Medulla oblongata (tissue), 1 donor: ENCODE results near the gene NKPD1.

Source experiments
- DNase-seq: peaks from one replicate; pipeline ENCODE4 v3.0.0-alpha.2; 2015; ENCODE audit errors: extremely low spot score

NKPD1 gene

DNA sequence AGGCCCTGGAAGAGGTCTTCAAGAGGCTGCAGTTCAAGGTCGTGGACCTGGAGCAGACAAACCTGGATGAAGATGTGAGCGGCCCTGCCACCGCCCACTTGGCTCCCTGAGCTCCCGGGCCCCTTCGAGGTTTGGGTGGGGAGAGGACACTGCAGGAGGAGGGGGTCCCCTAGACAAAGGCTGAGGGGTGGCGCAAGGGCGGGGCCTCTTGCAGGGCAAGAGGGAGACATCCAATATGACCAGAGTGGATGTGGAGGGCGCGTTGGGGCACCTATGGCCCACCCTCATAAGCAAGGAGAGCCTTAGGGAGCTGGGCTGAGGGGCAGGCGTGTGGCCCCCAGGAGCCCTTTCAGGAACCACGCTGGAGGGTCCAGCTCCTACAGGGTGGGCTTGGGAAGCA lies 20.2 kb downstream of the NKPD1 start:
- no peak for DNase-seq

DNA sequence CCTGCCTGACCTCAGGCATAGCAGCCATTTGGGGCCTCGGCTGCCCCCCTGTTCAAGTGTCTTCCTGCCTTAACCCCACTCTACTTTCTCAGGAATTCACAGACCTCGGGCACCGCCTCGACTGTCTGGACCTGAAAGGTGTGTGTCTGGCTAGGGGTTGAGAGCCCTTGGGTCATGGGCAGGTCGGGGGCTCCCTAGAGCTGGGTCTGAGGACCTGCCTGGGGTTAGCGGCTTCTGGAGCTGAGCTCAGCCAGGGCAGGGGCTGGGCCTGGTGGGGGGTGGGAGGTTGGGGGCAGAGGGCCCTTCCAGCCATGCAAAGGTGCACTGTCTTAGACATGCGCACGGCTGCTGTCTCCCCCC lies 20.7 kb downstream of the NKPD1 start:
- no peak for DNase-seq

DNA sequence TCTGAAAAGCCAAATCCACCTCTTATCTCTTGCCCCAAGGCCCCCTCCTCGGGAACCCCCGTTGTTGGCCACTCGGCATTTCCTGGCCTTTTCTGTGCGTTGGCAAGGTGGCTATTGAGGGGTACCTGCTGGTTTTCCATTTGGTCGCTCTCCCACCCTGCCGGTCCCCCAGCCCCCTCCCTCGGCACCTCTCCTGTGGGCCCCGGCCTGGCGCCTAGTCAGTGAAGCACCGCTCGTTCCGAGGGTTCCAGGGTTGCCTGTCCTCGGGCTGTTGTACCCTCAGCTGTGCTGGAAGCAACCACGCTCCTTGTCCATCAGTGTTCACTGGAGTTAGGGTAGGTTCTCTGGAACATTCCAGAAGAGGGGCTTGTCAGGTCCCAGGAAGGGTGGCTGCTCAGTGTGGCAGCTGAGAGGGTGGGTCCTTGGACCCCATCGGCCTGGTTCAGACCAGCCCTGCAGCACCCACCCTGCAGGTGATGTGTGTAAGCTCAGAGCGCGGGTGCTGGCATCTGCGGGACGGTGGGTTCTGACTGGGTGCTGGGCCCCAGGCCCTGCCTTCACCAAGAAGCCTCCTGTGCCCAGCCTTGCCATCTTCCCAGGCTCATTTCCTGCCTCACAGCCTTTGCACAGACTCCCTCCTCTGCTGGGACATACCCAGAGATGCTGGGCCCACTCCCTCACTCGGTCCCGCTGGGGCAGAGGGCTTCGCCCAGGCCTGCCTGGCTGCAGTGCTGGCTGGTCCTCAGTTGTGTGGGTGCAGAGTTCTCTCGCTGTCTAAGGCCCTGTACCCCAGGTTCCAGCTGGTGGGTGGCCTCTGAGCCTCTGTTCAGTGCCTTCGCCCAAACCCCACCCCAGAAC lies 21.3 kb downstream of the NKPD1 start:
- no peak for DNase-seq

DNA sequence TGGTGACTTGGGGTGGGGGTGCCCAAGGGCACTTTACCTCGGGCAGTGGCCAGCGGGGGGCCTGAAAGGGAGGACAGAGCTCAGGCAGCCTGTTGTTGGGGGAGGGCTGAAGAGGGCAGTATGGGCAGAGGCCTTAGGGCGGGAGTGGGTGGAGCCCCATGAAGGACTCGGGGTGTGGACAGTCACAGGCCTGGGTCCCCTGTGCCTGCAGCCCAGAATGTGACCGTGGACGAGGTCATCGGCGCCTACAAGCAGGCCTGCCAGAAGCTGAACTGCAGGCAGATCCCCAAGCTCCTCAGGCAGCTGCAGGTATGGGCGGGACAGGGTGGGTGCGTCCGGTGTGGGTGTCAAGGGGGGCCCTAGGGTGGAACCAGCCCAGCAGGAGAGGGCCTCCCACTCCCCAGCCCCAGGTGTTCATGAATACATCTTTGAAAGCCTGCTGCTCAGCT lies 22.5 kb downstream of the NKPD1 start:
- DNase-seq: no peak

DNA sequence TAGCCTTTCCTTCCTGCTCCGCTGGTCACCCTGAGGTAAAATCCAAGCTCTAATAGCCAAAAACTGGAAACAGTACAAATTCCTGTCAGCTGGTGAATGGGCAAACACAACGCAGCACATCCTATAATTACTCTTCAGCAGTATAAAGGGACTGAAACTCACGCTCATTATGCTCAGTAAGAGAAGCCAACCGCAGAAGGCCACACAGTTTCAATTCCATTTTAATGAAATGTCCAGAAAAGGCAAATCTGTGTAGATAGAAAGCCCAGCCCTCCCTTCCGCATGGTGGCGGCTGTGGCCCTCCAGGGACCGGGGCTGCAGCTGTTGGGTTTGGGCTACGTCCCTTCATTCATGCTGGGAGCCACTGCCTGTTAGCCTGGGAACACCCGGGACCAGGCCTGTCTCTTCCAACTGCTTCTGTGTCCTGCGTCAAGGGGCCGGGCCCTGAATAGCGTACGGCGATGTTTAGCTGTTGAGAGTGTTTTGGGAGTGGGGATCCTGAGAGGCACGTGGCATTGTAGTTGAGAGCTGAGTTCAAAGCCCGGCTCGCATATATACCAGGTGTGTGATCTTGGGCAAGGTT lies 23.5 kb downstream of the NKPD1 start:
- DNase-seq: peak; percentile 18

DNA sequence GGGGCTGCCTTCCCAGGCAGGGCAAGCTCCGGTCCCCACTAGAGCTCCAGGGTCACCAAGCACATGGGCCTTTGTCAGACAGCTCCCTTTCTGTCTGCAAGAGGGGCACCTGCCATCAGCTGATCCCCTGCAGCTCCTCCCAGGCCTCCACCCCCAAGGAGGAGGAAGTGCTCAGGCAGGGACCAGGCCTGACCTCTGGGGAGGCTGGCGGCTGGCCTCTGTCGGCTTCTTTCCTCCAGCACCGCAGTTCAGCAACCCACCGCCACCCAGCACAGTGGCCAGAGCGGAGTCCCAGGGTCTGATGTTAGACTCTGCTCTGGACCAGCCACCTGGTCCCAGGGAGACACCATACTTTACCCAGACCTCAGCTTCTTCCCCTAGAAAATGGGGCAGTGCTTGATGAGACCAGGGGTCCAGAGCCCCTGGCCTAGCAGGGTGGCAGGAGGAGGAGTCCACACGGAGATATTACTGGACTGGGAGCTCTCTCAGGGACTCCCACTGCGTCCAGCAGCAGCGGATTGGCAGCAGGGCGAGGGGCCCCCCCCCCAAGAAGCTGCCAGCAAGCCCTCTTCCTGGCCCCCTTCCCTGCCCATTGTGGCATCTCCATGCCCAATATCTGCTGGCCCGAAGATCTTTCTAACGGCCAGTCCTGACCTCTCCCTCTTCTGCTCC lies 24.1 kb downstream of the NKPD1 start:
- no peak for DNase-seq

DNA sequence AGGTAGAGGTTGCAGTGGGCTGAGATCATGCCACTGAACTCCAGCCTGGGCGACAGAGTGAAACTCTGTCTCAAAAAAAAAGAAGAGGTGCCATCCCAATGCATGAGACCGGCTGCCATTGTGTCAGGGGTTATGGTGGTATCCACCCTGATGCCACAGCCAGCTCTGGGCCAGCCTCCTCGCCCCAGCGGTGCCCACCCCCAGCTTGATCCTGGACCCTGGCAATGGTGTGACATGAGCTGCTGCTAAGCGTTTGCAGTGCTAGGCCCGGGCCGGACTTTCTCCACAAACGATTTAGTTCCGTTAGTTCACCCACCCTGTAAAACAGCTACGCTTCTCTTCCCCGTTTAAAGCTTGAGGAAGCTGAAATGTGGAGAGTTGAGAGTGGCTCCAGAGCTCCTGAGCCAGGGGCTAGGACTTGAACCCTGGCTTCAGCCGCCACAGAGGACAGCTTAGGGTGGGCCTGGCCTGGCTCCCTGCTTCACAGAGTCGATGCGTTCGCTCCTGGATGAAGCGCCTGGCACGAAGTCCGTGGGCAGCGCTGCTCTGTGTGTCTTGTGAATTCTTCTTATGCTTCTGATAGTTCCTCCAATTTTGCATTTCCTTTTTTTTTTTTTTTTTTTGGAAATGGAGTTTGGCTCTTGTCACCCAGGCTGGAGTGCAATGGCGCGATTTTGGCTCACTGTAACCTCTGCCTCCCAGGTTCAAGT lies 25.5 kb downstream of the NKPD1 start:
- no peak for DNase-seq

DNA sequence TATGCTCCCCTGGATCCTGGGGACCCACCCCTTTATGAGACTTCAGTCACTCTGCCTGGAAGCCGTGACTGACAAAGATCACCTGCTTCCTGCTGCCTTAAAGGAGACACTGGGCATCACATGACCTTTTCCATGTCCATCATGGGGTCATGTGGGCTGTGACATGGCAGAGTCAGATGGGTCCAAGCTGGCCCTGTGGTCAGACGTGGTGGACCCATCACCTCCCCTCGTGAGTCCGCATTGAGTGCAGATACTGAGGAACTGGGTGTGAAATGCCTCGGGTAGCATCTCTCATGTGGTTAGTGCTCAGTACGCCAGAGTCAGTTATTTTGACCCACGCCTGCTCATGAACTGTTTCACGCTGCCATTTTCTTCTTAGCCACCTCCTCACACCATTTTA lies 27.1 kb downstream of the NKPD1 start:
- no peak for DNase-seq

DNA sequence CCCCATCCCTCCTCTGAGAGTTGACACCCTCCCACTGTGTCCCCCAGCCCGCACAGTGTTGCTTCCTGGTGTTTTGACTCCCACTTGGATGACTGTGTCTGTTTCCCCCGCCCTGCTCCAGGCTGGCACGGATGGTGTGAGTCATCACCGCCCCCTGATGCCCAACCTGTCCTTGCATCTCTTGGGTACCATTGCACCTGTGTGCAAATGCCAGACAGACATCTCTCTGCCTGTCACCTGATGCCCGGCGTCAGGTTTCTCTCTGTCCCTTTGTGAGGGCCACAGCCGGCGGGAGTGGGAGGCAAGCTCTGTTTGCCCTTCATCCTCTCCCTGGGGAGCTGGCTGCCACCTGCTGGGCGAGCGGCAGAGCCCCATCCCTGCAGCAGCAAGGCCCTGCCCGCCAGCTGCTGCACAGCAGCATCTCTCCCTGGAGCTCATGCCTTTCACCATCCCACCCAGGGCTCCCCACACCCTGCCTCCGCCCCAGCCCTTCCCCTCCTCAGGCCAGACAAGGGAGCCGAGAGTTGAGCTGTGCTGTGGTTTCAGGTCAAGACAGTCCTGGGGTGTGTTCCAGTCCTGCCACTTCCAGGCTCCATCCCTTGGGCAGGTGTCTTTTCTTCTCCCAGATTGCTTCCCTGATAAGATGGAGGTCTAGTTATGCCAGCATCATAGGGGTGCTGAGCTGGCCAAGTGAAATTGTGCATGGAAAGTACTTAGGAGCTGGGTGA lies 29.7 kb downstream of the NKPD1 start:
- DNase-seq: no peak

DNA sequence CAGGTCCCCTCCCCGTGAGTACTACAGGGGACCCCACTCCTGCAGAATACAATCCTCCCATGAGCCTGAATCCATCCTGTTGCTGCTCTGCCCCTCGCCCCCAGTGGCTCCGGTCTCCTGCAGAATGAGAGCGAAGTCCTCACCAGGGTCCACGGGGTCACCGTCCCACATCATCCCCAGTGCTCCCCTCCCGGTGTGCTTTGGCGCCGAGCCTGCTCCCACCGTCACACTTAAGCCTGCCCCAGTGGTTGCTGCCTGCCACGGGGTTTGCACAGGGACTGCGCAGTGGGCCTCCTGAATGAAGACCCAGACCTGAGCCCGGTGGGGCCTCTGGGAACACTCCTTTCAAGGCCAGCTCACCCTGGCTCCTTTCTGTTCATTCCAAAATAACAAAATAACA lies 30.5 kb downstream of the NKPD1 start:
- no peak for DNase-seq

DNA sequence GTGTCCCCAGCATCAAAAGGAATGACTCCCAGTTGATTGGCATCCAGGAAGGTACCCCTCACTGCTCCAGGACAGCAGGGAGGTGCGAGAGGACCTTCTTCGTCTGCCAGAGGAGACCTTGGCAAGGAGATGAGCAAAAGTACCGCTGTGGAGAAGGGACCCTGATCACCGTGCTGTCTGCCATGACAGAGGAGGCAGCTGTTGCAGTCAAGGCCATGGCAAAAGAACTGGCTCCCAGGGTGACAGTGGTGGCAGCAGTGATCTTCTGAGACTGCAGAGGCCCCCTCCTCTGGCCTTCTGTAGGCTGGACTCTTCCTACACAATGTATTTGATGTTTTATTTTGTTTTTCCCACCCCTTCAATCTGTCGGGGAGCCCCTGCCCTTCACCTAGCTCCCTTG lies 32.0 kb downstream of the NKPD1 start:
- DNase-seq: no peak

DNA sequence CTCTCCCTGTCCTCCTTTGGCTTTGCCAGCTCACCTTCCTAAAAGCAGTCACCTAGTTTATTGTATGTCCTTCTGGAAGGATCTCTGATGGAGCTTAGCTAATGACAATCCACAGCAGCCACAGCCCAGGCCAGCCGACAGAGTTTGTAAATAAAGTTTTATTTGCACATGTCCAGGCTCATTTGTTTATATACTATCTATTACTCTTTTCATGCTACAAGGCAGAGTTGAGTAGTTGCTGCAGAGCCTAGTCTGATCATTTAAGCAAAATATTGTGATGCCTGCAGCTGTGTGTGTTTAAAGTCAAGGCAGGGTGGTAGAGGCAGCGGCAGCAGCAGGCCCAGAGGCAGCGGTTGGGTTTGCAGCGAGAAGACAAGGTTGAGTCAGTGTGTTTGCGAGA lies 32.6 kb downstream of the NKPD1 start:
- no peak for DNase-seq

DNA sequence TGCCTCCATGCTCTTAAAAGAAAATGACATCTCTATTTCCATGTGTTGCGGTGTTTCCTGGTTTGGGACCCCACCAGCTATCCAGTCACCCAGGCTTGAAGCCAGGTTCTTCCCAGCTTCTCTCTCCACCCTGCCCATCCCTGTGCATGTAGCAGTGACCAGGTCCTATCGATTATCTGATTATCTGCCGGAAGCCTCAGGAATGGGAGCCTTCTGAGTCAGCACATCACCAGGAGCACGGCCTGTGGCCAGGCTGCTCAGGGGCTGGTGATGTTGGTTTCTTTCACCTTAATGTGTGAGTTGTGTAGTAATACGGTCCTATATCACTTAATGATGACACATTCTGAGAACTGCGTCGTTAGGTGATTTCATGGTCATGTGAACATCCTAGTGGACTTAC lies 34.1 kb downstream of the NKPD1 start:
- no peak for DNase-seq

DNA sequence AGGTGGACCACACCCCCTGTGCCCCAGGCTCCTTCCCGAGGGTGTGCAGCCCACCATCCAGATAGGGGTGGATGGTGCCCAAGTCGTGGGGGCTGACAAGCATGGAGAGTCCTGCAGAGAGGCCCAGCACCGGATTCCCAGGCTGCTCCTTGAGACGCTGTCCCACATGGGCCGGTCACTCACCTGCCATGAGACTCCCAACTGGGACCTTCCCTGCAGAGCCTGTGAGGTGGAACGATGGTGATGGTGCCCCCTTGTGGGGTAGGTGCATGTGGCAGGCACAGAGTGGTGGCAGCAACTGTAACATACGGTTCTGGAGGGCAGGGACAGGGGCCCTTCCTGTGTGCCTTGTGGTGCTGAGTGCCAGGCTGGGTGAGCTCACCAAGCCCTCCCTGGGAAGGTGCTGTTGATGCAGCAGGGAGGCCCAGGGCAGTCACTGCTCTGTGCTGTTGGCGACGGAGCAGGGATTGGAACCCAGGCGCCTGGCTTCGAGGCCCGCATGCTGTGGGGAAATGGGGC lies 34.7 kb downstream of the NKPD1 start:
- DNase-seq: peak; percentile 53

DNA sequence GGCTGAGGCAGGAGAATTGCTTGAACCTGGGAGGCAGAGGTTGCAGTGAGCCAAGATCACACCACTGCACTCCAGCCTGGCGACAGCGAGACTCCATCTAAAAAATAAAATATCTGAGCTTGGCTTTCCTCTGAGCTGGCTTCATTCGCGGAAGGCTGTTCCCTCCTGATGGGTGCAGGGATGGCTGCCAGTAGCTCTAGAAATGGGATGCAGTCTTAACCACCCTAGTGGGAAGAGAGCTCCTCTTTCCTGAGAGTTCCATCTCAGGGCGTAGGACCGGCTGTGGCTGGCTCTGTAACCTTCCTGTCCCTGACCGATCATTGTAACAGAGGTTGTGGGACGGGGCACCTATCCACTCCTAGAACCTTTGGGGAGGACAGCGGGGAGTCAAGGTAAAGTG lies 35.4 kb downstream of the NKPD1 start:
- DNase-seq: no peak

DNA sequence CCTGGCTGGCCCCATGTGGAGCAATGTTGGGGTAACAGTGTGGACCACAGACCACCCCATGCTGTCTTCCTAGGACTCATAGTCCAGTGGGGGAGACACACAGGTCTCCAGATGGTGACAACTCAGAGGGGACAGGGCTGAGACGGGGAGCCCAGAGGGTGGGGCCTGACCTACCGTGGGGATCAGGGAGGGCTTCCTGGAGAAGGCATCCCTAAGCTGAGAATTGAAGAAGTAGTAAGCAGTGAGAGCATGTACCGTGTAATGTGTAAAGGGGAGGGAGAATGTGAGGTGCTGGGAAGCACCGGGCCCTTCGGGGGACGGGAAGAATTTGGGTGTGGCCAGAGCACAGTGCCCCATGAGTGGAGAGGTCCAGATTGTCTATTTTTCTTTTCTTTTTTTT lies 36.8 kb downstream of the NKPD1 start:
- DNase-seq: no peak

DNA sequence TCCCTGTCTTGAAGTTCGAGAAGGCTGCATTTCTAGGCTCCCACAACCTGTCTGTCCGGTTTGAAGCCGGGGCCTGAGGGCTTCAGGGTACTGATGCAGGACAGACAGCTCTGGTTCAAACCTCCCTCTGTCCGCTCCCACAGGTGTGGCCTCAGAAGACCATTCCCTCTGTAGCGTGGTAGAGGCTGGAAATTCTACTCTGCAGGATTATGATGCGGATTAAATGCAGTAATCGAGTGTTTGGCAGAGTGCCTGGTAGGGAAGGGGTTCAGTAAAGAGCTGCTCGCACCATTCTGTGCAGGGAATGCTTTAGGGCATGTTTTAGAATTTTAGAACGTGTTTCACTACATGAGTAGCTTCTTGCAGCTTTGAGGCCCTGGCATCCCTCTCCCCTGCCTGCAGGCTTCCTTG lies 37.3 kb downstream of the NKPD1 start:
- DNase-seq: no peak

DNA sequence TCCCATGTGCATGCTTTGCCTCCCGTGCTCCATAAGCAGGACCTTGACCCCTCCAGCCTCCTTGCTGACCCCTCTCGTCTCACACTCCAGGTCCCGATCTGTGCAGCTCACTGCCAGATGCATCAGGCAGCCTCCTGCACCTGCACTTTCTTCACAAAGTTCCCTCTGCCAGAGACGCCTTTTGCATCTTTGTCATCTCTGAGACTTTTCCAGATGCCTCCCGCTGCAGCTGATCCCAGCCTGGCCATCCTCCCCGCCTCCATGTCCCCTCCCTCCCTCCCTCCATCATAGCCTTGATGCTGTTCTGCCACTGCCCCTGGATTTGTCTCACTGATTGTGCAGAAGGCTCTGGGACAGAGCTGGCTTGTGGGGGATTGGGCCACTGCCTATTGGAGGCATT lies 38.0 kb downstream of the NKPD1 start:
- DNase-seq: no peak

DNA sequence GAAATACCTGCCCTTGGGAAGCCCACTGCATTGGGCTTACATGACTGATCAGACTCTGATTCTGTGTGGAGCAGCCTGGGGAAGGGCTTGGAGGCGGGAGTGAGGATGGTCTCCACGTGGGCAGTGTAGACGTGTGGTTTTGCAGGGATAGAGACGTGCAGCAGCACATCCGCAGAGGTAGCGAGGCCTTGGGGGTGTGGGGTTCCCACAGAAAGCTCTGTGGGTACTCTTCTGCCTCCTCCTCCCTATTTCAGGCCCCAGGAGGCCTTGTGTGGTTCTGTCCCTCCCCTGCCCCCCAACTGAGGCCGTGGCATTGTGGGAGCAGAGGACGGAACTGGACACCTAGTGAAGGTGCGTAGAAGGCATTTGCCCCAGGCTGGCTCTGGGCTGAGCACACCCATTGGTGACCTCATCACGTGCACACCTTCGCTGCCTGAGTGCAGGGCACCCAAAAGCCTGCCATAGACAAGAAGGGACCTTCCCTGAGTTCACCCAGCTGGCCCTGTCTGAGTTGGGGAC lies 38.9 kb downstream of the NKPD1 start:
- no peak for DNase-seq

DNA sequence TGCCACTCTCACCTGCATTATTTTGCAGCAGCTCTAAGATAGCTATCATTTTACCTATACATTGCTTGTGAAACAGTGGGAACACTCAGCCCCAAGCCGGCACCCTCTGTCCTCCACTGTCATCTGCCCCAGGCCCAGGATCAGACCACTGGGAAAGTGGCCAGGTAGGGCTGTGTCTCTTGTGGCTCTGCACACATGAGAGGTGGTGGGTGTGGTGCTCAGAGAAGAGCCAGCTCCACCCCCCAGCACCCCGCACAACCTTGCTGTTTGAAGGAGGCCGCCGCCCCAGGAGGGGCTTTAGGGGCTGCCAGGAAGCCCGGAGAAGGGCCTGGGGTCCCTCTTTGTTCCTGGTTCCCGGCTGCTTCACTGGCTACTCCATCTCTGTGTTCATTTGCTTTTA lies 41.2 kb downstream of the NKPD1 start:
- DNase-seq: no peak
